HG03135 (cell line): ENCODE measurements around the gene DNM3.

ENCODE experiments used
- ATAC-seq: cut with Tn5 transposase; IDR thresholded peaks from one replicate; pipeline ENCODE4 v1.9.1; 2021; ENCODE audit warnings: mild to moderate bottlenecking, moderate library complexity; ENCODE audit not compliant: unreplicated experiment

Gene DNM3

DNA sequence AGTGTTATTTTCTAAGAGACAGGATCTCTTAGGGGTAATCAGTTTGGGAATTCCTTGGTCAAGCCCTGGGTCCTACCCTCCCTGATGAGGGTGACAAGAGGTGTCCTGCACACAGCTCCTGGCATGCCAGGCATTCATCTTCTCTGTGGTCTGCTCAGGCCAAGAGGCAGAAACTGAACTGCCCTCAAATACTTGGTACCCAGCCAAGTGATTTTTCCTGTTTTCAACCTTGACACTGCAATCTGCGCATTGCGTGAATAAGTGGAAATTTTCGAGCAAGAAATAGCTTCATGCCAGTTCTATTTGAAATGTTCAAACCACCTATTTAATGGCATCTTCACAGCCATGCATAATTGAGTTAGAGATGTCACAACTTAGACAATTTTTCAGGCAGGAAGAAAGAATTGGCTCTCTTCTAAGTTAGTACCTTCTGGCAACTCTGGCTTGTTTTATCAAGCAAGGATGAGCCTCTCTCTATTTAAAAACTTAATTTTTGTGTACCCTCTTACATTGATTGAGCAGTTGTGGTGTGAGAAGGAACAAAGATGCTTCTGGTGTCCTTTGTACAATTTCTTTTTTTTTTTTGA, 27.0 kb downstream of the DNM3 start:
- no peak for ATAC-seq

DNA sequence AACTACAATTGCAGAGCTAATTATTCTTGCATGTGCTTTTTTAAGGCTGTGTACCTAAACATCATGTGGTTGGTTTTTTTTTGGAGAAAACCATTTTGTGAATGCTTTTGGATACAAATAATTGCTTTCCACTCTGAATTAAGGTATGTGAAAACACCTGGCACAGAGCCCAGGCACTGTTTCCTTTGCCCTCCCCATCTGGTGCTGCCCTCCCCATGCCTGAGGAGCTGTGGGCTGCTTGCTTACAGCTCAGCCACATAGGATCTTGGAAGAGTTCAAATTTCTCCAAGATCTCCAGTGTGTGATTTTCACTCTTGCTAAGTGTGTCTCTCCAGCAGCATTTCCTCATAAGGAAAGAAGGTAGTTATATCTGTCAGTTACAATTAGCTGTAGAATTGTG, 27.8 kb downstream of the DNM3 start:
- ATAC-seq, result no peak

DNA sequence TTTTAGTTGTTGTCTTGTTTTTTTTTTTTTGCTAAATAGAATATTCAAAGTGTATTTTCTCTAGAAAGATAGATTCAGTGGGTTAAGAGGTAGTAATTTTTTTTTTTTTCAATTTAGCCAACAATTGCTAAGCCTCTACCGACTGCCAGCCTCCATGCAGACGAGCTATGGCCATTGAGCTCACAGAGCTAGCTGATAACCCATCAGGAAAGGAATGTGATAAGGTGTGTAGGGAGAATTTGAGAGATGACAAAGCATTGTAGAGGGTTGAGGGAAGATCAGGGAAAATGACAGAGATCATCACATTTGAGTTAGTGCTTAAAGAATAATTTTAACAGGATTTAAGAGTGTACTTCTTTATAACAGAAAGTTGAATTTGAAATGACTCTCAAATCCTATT, 30.6 kb downstream of the DNM3 start:
- ATAC-seq, result no peak

DNA sequence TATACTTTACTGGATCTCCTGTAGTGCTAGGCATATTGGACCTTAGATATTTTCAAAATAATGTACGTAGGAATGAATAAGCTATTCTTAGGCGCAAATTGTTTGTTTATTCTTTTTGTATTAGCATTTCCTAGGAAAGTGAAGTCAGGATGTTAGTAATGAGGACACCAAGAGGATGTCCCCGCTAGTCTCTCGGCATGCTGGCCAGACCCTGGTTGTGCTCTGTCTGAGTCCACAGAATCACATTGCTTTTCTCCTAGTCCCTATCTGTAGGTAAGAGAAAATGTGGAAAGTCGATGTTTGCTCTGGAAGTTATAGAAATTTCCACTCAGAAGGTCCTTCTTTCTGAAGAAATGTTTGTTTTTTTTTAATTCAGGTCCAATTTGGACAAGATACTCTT, 31.1 kb downstream of the DNM3 start:
- no peak for ATAC-seq

DNA sequence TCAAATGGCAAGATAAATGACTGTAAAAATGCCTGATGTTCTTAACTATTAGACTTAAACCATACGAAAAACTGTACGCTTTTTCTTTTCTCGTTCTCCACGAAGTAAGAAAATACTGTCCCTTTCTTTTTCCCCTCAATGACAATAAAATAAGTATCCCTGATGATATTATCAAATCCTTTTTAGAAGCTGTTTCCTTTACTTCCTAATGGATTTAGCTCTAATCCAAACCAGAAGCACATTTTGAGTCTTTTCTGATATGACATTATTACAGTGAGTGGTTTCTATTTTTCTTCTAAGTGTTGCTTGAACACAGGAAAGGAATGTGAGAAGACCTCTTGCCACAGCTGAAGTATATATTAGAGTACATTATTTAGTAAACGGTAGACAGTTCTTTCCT, 32.4 kb downstream of the DNM3 start:
- ATAC-seq, result no peak

DNA sequence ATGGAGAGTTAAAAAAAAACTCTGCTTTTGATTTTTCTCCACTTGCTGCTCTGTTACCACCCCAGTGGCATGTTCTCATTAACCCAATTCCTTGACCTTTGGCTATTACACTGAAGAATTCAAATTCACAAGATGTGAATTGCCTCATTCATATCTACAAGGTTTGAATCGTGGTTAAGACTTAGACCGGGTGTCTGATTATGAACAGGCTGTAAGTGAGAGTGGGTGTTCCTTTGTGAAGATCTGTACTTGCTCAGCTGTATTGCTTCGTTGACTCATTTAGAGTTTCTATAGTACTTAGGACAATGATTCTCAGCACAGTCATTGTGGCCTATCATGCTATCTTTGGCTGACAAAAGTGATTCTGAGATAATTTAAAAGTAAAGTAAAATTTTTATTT, 36.4 kb downstream of the DNM3 start:
- peak; percentile 73 for ATAC-seq

DNA sequence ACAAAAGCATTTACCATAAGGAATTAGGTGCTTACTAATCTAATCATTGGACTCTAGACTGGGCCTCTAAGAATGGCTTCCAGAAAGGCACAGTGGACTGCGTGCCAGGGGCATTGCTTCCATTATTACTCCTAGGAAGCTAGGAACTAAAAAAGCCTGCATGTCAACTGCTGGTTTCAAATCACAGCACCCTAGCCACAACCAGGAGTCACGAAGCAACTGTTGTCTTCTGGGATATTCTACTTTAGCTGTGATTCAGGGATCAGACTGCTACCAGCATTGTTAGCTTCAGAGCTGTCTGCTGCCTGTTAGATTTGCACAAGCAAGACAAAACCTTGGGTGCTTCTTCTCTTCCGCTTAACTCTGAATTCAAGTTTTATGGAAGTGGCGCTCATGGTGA, 38.3 kb downstream of the DNM3 start:
- ATAC-seq, result no peak

DNA sequence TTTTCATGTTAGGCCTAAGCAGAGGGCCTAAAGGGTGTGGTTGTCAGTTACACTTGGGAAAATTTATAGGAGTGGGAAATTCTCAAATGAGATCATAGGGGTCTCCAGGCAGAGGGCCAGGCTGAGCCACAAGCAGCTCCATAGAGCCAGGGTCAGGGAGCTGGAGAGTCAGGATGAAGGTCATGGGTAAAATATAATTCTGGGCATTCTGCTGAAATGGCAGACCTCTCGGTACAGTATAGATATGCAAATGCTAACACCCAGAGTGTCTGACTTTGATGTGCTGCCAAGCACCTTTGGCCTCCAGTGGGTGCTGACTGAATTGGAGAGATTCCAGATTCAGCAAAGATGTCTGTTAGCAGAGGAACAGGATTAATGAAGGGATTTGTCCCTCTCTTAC, 40.1 kb downstream of the DNM3 start:
- ATAC-seq, result no peak

DNA sequence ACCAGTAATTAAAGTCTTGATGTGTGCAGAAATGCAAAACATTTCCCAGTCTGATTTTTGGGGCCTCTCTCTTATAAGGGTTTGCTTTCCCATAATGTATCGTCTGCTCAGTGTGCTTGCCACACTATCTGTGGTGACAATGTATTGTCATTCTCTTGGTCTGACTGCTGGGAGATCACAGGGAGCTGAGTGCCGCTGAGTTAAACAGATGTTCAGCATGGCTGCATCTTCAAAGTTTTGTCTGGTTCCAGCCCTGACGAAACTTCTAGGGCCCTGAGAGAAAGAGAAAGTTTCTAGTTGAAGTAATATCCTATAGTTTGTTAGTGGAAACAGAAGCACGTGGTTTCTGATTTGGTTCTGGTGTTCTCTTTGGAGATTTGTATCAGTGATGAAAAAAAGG, 42.6 kb downstream of the DNM3 start:
- no peak for ATAC-seq

DNA sequence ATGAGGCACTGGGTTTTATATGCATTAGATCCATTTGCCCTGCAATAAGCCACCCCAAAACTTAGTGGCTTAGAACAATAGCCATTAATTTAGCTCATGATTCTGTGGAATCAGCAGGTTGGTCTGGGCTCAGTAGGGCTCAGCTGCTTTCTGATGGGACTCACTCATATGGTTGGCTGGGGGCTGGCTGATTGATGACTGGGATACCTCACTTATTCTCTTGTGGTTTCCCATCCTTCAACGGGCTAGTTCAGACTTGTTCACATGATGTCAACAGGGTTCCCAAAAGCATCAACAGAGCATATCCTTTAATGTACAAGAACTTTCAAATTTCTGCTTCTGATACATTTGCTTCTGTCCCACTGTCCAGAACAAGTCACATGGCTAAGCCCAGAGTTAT, 43.2 kb downstream of the DNM3 start:
- no peak for ATAC-seq

DNA sequence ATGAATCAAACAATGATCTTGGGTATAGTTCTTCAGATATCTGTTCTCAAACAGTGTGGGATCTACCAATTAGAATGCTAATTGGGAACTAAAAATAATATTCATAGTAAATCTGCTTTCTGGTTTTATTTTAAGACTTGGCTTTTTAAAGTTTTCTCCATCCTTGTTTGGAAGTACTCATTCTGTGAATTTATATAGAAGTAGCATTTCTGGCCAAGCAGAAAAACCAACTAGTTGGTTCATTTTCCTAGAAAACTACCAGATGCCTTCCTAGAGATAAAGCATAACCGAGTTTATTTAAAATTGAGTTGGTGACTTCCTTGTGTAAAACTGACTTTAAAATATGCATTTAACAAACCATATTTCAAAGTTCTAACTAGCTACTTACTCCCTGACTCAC, 48.8 kb downstream of the DNM3 start:
- no peak for ATAC-seq

DNA sequence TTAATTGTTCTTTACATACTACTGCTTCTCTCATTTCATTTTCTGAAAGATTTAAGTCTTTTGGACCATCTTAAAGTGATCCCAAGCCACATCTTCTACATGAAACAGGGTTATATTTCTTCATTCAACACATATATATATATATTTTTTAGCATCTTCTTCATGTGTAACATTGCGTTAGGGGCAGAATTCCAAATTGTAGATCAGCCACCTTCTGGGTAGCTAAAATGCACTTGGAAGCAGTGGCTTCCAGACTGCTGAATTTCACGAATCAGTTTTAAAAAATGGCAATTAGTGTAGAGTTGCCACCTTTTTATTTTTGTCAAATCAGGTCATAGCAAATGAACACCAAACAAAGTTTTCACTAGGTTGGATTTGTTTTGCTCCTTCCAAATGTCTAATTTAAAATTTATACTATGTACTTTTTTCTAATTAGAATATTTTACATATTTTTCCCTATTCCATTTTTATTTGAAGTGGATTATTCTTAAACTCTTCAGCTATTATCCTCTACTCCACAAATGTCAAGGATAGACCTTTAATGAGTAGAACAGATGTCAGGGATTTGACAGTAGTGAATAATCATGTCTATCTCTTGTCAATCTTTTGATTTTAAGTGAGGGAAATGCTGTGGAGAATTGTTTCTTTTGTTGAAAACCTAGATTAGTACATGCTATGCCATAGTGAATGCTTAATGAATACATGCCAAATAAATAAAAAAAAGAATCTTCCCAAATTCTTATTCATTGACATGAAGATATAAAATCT, 55.8 kb downstream of the DNM3 start:
- ATAC-seq, result no peak

DNA sequence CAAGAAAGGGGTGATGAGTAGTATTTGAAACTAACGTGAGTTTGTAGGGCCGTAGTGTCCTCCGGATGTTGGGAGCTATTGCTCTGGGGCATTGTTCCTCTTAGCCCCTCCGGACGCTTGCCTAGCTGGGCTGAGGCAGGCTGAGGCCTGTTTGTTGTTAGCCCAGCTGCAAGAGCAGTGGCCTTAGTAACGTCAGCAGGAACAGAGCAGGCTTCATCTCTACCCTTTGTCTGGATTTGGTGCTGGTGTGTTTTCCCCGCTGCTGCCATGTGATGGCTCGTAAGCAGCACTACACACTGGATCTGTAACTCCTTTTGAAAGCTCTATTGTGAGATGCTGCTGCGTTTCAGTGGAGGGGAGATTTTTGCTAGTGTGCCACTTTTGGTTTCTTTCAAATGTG, 57.6 kb downstream of the DNM3 start:
- ATAC-seq, result no peak

DNA sequence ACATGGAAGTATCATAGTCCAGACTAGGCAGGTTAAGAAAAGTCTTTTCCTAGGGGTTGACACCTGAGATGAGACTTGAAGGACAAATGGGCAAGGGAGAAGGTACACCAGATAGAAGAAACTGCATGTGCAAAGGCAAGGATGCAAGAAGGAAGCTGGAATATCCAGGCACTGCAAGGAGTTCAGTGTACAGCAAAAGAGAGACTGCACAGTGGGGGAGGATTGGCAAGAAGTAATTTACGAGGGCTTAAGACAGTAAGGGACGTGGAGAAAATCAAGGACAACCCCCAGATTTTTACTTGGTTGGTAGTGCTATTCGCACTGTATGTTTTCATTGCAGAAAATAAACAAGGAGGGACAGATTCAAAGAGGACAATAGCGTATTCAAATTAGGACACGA, 58.5 kb downstream of the DNM3 start:
- no peak for ATAC-seq

DNA sequence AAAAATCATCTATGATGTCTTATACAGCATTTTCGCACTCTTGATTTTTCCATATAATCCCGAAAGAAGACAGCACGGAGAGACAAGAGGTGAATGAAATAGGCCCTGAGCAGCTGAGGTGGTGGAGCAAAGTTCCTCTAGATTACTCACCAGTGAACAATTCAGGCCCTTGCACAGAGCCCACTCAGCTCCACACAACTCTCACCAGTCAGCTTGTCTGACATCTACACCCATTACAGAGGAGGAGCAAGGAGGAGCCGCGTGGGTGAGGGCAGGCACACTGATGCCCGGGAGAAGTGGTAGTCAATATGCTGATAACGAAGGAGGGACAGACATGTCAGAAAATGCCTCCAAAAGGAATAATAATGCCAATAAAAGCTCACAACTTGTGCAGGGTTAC, 59.9 kb downstream of the DNM3 start:
- ATAC-seq, result no peak

DNA sequence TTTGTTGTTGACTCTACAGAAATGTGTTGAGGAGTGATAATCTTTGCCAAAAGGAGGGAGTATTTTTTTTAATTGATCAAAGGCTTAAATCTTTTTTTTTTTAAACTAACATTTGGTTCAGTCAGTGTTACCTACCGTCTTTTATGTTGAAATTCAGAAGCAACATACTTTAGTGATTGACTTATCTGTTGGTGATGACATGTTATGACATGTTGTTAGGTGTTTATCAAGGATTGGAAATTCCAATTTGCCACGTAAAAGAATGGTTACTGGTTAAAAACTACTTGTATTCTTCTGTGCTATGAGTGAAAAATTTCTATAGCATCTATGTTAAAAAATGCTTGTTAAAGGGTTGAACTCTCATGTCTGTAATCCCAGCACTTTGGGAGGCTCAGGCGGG, 61.2 kb downstream of the DNM3 start:
- no peak for ATAC-seq

DNA sequence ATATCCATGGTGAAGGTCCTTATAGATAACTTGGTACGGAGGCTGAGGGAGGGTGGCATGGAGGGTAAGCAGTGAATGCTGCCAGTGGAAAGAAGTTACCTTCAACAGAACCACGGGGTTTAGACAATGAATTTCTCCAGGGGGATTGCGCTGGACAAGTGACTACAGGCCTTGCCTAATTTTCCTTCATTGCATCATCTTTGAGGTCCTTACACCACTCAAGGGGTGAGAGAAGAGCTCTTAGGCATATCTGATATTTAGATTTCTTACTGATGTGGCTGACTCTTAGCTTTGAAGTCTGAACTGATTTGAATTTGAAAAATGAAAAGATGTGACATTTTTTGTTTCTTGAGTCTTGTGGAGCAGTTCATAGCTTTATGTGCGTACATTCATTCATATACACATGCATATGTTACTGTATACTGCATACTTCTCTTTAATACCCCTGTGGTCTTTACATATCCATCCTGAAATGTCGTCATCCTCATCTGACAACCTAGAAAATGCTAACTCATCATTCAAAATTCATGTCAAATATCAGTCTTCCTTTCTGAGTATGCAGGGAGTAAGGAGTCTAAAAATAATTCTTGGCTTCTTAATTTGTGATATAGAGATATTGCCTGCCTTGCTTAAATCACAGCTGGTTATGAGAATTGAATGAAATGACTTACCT, 63.6 kb downstream of the DNM3 start:
- no peak for ATAC-seq

DNA sequence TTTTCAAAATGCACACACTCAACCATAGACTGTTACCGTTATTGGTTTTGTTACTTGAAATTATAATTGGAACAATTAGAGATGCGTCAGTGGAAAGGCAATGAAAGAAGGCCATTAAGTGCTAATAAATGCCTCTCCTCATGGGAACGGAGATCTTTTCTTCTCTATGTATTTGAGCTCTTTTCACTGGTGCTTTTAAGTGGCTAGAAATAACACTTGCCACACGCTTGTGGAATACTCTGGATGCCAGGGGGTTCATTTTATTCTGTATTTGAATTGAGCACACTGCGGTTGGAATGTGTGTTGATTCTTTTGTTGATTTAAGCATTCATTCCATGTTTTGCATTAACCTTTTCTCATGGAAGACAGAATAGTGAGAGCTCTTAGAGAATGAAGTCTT, 68.4 kb downstream of the DNM3 start:
- no peak for ATAC-seq

DNA sequence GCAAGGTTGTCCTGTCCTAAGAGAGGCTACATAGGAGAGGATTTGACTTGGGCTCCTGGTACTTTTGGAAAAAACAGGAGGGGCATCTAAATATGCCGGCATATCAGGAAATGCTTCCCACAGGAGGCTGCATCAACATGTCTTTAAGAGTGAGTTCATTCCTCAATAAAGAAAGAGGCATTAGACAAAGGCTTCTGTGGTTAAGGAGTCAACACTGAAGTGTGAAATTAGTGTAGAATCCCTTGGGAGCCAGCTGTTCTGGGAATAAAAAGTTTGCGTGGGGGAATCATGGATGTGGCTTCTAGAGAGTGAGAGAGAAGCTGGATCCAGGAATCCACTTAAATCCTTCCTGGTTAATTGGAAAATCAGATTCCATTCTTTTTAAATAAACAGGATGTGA, 69.5 kb downstream of the DNM3 start:
- no peak for ATAC-seq

DNA sequence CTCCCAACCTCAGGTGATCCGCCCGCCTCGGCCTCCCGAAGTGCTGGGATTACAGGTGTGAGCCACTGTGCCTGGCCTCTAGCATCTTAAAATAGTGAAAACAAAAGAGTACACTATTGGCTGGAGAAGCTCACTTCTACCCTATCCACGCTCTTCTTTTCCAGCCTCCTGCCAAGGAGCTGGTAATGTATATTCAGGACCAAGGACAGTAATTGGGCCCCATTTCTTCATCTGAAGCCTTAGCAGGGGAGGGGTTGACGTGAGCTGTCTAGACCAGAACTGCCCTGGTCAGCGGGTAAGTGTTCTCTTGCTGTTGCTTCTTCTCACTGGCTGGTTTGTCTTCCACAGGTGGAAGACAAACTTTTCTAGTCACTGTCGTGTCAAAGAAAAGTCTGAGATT, 70.2 kb downstream of the DNM3 start:
- no peak for ATAC-seq

DNA sequence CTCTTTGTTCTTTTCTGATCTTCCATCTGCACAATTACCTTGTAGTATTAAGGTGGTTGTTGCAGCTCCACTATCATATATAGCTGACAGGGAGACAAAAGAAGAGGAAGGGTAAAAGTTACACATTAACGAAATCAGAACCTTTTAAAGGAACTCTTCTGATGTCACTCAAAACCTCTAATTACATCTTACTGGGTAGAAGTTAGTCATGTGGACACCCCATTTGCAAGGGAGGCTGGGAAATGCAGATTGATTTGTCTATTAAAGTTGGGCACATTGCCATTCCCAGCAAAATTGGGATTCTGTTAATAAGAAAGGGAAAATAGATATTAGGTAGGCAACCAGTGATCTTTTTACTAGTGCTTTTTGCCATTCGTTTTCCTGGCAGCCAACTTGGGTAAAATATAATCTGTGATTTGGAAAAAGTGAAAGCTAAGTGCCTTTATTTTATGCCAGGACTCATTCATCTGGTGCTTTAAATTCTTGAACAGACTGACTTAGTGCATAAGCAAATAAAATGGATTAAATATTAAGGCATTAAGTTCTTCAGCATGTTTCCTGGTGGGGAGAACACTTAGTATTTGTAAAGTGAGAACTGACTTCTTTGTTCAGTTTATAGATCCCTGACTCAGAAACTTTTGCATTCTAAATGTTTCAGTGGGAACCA, 71.3 kb downstream of the DNM3 start:
- no peak for ATAC-seq

DNA sequence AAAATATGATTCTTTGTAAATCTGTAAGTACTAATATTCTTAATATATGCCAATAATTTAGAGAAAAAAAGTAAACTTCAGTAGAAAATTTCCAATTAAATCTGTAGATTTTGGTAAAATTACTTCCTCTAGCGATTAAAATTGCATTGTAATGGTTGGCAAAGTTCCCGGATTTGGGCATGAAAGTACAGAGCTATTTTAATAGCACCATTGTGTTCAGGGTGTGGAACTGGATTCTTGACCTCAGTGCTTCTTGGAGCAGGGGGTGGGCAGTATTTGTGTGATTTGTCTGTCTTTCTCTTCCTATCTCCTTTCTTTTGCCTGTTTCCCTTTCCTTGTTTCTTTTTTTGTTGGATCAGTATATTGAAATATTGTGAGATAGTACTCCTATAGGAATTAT, 72.1 kb downstream of the DNM3 start:
- ATAC-seq, result no peak
